CD4-positive, alpha-beta T cell treated with Interleukin-4 for 4 hours (primary cell): ENCODE data around the gene OPHN1.

Source experiments
- DNase-seq: peaks from one replicate; pipeline ENCODE4 v3.0.0-alpha.2; 2020

OPHN1 gene

DNA sequence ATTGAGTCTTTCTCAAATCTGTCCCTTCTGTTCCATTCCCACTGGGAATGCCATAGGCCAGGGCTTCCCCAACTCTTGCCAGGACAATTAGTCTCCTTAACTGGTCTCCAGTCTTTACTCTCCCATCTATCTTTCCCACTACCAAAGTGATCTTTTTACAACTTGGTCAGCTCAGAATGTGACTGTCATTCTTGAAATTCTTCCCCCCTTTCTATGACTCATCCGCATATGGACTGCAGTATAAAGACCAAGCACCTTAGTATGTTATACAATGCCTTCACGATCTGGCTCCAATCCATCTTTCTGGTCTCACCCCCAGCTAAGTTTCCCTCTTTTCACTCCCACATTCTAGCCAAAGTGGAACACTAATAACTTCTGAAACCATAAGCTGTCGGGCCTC, 383.8 kb downstream of the OPHN1 start:
- DNase-seq, result no peak

DNA sequence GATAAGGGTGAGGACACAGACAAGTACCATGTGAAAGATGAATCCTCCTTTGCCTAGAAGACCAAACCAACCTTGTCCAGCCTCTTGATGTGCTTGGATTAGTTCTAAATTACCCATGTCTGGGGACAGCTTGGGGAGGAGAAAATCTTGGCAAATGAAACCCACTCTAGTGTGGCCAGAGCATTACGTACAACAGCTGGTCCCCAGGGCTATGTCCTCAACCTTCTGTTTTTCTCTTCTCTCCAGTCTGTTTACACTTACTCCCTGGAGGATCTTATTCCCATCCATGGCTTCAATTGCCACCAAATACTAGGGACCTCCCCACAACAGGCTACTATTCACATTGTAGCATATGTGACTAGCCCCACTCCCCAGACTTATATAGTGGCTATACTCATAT, 384.5 kb downstream of the OPHN1 start:
- no peak for DNase-seq

DNA sequence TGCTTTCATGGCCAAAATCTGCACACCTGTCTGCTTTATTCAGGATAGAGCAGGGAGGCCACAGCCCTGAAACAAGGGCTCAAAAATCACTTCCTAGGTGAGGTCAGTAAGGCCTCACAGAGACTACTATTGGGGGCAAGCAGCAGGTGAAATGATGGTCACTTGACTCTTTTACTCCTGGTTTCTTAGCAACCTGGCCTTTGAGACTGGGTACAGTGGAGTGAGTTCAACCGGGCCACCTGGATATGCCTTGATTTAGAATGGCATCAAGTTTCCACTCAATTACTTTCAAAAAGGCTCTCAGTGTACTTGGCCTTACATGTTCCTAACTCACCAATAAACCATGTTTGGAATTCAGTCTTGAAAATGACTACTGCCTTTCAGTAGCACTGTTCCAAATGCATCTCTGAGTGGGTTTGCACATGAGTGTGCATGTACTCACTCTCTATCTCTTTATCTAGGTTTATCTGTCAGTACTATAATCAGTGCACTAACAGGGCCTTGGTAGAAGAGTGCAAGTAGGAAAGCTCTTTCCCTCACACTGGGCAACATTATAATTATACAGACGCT, 388.2 kb downstream of the OPHN1 start:
- no peak for DNase-seq

DNA sequence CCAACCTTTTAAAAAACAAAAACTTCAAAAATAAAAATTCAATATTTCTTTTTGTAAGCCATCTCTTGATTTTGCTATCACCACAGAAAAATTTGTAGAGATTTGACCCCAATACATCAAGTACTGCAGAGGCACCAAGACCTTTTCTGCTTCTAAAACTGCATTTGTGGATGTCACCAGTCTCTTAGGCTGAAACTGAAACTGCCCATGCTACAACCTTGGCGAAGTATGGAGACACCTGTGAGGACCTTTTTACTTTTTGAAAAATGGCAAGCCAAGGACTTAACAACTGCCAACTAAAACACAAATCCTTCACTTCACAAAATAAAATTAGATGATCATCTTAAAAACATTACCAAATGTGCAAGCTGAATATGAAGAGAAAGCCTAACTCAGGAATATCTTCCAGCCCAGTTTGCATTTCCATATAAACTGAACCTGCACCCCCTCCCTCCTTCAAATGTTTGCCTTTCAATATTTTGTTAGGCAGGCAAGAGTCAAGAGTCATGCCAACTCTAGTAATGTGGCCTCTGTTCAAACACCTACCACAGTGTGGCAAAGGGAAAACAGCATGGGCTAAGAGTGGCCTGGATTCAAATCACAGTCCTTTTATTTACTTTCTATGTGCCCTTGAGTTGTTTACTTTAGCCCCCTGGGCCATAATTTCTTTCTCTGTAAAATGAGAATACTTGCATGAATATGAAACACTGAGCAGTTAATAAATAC, 389.4 kb downstream of the OPHN1 start:
- DNase-seq, result no peak

DNA sequence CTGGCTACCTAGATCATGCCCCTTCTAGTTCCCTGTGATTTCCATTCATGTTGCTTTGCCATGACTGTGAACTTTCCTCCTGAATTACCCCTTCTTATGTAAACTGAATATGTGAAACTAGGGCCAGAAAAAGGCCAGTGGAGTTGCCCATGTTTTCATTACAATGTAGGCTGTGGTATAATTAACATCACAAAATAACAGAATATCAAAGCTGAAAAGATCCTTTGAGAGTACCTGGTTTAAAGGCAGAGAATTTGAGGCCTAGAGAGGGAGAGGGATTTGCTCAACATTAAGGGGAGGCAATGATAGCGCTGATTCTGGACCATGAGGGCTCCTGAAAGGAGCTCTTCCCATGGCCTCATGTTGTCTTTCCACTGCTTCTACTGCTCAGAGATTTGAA, 392.2 kb downstream of the OPHN1 start:
- no peak for DNase-seq

DNA sequence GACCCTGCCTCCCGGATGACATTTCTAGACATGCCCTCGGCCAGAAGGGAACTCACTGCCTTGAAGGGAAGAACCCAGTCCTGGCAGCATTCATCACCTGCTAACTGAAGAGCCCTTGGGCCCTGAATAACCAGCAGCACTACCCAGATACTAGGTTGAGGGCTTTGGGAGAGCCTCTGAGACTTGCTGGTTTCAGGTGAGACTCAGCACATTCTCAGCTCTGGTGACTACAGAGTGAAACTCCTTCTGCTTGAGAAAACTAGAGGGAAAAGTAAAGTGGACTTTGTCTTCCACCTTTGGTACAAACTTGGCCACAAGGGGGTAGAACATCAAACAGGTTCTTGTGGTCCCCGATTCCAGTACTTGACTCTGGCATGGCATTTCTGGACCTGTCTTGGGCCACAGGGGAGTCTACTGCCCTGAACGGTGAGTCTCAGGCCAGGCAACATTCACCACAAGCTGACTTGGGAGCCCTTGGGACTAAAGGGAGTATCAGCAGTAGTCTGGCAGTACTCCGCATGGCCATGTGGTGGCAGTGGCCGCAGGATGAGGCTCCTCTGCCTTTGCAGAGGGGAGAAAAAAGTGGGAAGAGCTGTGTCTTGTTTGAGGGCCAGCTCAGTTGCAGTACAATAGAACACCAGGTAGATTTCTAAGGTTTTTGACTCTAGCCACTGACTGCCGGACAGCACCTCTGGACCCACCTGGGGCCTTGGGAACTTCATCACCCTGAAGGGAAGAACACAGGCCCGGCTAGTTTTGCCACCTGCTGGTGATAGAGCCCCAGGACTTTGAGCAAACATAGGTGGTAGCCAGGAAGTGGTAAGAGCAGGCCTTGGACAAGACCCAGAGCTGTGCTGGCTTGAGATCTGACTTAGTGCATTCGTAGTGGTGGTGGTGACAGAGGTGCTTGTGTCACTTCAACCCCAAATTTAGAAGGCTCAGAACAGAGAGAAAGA, 414.8 kb downstream of the OPHN1 start:
- DNase-seq, result no peak

DNA sequence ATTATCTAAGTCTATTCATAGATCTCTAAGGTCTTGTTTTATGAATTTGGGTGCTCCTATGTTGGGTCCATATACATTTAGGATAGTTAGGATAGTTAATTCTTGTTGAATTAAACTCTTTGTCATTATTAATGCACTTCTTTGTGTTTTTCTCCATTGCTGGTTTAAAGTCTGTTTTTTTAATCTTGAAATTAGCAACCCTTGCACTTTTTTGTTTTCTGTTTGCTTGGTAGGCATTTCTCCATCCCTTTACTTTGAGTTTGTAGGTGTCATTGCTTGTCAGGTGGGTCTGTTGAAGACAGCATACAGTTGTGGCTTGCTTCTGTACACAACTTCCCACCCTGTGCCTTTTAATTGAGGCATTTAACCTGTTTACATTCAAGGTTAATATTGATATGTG, 434.8 kb downstream of the OPHN1 start:
- DNase-seq, result no peak
